Upper lobe of left lung (tissue), 6 donors: Measurements from ENCODE around the gene PTPRZ1. TPM values are rescaled to one million over a fixed set of nuclear protein-coding genes. Genes with fewer than 3 reads are reported as not detected.

Experiments
- ATAC-seq, 2 donors: fragments of 200-7000 bp; cut with Tn5 transposase; one replicate each; pipeline ENCODE4 v1.9.1; 2022; ENCODE audit warnings: mild to moderate bottlenecking in 2 of 2, moderate library complexity in 2 of 2; ENCODE audit not compliant: low FRiP score in 2 of 2
- DNase-seq, 2 donors: peaks; one replicate each; pipeline ENCODE4 v3.0.0-alpha.2; 2019 to 2020
- H3K27ac ChIP-seq, 4 donors: fragments of 200-600 bp; sonication (generic); one replicate each; pipeline ENCODE4 v1.5.1; 2016 to 2019
- H3K27me3 ChIP-seq, 4 donors: fragments of 200-600 bp; sonication (generic); one replicate each; pipeline ENCODE4 v1.5.1; 2017 to 2019
- H3K36me3 ChIP-seq, 4 donors: fragments of 200-600 bp; sonication (generic); one replicate each; pipeline ENCODE4 v1.5.1; 2016 to 2019
- H3K4me1 ChIP-seq, 4 donors: fragments of 200-600 bp; sonication (generic); one replicate each; pipeline ENCODE4 v1.5.1; 2018 to 2019
- H3K4me3 ChIP-seq, 4 donors: fragments of 200-600 bp; sonication (generic); one replicate each; pipeline ENCODE4 v1.5.1; 2017 to 2019; ENCODE audit warnings: mild to moderate bottlenecking in 2 of 4, moderate library complexity in 1 of 4
- H3K9me3 ChIP-seq, 4 donors: fragments of 200-600 bp; sonication (generic); one replicate each; pipeline ENCODE4 v1.5.1; 2018 to 2019
- CTCF ChIP-seq, 6 experiments: fragments of 450-650 bp in 4 of 6; fragments of 200-600 bp in 2 of 6; sonication (generic) in 2 of 6; IDR thresholded peaks; one replicate each; pipeline ENCODE4 v1.5.1; 2016 to 2019; ENCODE audit warnings: antibody characterized with exemption in 6 of 6
- EP300 ChIP-seq, 4 donors: sonication (generic); formaldehyde crosslinking; IDR thresholded peaks; one replicate each; pipeline ENCODE4 v1.5.1; 2017; ENCODE audit warnings: antibody characterized with exemption in 4 of 4, control low read depth in 2 of 4
- POLR2A ChIP-seq, 4 donors: fragments of 450-650 bp; IDR thresholded peaks; one replicate each; pipeline ENCODE4 v1.5.1; 2016 to 2017; ENCODE audit warnings: antibody characterized with exemption in 4 of 4, mild to moderate bottlenecking in 2 of 4
- POLR2AphosphoS5 ChIP-seq, 2 donors: sonication (generic); formaldehyde crosslinking; IDR thresholded peaks; one replicate each; pipeline ENCODE4 v1.5.1; 2017; ENCODE audit warnings: antibody characterized with exemption in 2 of 2
- WGBS, 2 donors: methylation state at CpG; one replicate each; pipeline ENCODE4 v1.1.5; 2017 to 2018; 5-methylcytosine and 5-hydroxymethylcytosine counted together
- total RNA-seq, 6 donors: library from RNA; depleted of rRNA in 4 of 6; stranded (reverse); fragments of >200 nt in 4 of 6; gene quantifications; one replicate each; pipeline versions ENCODE4 v1.1.0 to v1.2.1, GENCODE V29; 2016 to 2021
- donor health status: DM: no; HTN: no; CAD: no; lungs with moderate emphysema.
- donor health status: DM: no; HTN: yes; CAD: no; lungs with severe emphysema.

PTPRZ1 gene
- total RNA-seq, 6 donors from 2014 or later = 0.57 to 7.2 (median 1.2) TPM

DNA sequence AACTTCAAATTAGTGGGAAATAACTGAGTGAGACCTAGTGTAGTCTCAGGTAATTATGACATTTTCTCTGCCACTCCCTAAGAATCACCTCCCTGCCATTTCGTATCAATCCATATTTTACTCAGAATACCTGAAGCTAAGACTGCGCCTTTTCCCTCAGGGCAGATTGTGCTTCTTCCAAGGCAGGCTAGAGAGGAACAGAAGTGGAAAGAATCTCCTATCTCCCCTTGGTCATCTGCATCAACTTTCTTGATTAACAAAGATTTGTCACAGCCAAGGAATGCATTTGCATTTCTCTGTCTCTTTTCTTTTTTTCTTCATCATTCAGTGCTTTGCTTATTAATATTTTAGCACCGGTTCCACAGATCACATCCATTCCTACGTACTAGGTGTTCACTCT lies 119.1 kb downstream of the PTPRZ1 start:
- DNase-seq = no peak
- Histone ChIP-seq H3K4me1 (no peaks in the 10 kb centered on the region), H3K4me3 (no peak overlapping the region), H3K27ac (no peak overlapping the region), H3K36me3 (no peaks in the 10 kb centered on the region), H3K9me3 (no peaks in the 10 kb centered on the region), H3K27me3 (no peaks in the 10 kb centered on the region)
- no peak for ATAC-seq
- TF ChIP-seq EP300 (IDR thresholded peaks at IDR 0.05) = no peak
- TF ChIP-seq POLR2A (IDR thresholded peaks at IDR 0.05) = no peak
- TF ChIP-seq CTCF (IDR thresholded peaks at IDR 0.05) = no peak
- no peak for TF ChIP-seq POLR2AphosphoS5 (IDR thresholded peaks at IDR 0.05)
- 85 to 88% methylated on average over 4 of the region's 4 CpGs for WGBS, 2 donors

DNA sequence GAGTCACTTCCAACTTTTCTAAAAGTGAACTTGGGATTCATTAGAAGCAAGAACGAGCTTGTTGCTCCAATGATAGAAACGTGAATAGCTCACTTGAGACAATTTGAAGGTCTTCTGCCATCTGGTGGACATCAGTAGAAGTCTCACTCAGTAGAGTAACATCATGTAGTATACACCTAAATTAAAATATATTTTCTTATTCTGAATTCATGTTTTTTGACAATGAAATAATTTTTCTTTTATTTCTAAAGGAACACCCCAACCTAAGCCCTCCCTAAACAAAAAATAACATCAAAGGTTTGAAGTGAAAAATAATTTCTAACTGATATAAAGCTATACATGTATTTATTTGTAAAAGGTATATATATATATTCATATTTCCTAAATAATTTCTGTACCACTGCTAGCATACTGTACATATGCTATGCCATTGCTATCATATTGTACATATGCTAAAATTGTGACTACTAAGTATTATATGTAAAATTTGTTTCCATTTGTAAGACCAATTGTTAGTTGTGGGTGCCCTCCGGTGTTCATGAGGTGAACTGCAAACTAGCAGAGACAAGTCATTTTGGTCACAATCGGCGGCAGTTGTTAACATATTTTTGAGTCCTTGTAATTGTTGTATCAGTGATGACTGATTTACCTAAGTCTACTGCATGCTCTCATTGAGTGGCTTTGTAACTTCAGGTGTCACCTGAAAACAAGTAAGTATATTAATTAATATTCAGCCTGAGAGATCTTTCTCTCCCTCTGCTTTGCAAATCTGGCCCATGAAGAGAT lies 121.9 kb downstream of the PTPRZ1 start:
- Histone ChIP-seq H3K27me3 (no peaks in the 10 kb centered on the region), H3K4me3 (no peak overlapping the region), H3K9me3 (no peaks in the 10 kb centered on the region), H3K36me3 (no peaks in the 10 kb centered on the region), H3K4me1 (no peaks in the 10 kb centered on the region), H3K27ac (no peak overlapping the region)
- WGBS, 2 donors = 10 to 13% methylated on average over 5 of the region's 5 CpGs
- DNase-seq = peak in 1 of 2 donors; percentile 39
- ATAC-seq = peak; percentile 69 to 94
- TF ChIP-seq POLR2A (IDR thresholded peaks at IDR 0.05) = no peak
- no peak for TF ChIP-seq POLR2AphosphoS5 (IDR thresholded peaks at IDR 0.05)
- no peak for TF ChIP-seq EP300 (IDR thresholded peaks at IDR 0.05)
- TF ChIP-seq CTCF (IDR thresholded peaks at IDR 0.05) = peak in 4 of 6 experiments; percentile 23 to 42 (median 40)

GRCh38 chr7:122006687-122007086 lies 133.7 kb downstream of the PTPRZ1 start:
- DNase-seq (no peak), ATAC-seq (no peak)
- Histone ChIP-seq H3K4me1 (no peaks in the 10 kb centered on the region), H3K36me3 (no peaks in the 10 kb centered on the region), H3K27ac (no peak overlapping the region), H3K4me3 (no peak overlapping the region), H3K9me3 (no peaks in the 10 kb centered on the region), H3K27me3 (no peaks in the 10 kb centered on the region)
- TF ChIP-seq POLR2AphosphoS5 (IDR thresholded peaks at IDR 0.05) (no peak), CTCF (IDR thresholded peaks at IDR 0.05) (no peak), EP300 (IDR thresholded peaks at IDR 0.05) (no peak), POLR2A (IDR thresholded peaks at IDR 0.05) (no peak)
- WGBS, 2 donors = 10 to 25% methylated on average over 2 of the region's 2 CpGs

- no peak overlapping the region for H3K27ac ChIP-seq
- no peak for TF ChIP-seq CTCF (IDR thresholded peaks at IDR 0.05)
- TF ChIP-seq POLR2AphosphoS5 (IDR thresholded peaks at IDR 0.05) = no peak
- no peak for TF ChIP-seq POLR2A (IDR thresholded peaks at IDR 0.05)
- no peak for TF ChIP-seq EP300 (IDR thresholded peaks at IDR 0.05)
- no peaks in the 10 kb centered on the region for H3K9me3 ChIP-seq
- 95 to 97% methylated on average over 7 of the region's 7 CpGs for WGBS, 2 donors
- H3K4me1 ChIP-seq = no peaks in the 10 kb centered on the region
- no peaks in the 10 kb centered on the region for H3K27me3 ChIP-seq
- DNase-seq (no peak), ATAC-seq (no peak)
- H3K4me3 ChIP-seq = no peak overlapping the region
- no peaks in the 10 kb centered on the region for H3K36me3 ChIP-seq
These were observed 137.2 kb downstream of the PTPRZ1 start for GRCh38 chr7:122010116-122010515.

DNA sequence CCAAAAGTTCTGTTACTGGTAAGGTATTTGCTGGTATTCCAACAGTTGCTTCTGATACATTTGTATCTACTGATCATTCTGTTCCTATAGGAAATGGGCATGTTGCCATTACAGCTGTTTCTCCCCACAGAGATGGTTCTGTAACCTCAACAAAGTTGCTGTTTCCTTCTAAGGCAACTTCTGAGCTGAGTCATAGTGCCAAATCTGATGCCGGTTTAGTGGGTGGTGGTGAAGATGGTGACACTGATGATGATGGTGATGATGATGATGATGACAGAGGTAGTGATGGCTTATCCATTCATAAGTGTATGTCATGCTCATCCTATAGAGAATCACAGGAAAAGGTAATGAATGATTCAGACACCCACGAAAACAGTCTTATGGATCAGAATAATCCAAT lies 140.1 kb downstream of the PTPRZ1 start:
- Histone ChIP-seq H3K36me3 (no peaks in the 10 kb centered on the region), H3K9me3 (no peaks in the 10 kb centered on the region), H3K4me3 (no peak overlapping the region), H3K27ac (no peak overlapping the region), H3K27me3 (no peaks in the 10 kb centered on the region), H3K4me1 (no peaks in the 10 kb centered on the region)
- 64 to 74% methylated on average over 2 of the region's 2 CpGs for WGBS, 2 donors
- TF ChIP-seq POLR2AphosphoS5 (IDR thresholded peaks at IDR 0.05) (no peak), POLR2A (IDR thresholded peaks at IDR 0.05) (no peak), EP300 (IDR thresholded peaks at IDR 0.05) (no peak), CTCF (IDR thresholded peaks at IDR 0.05) (no peak)
- DNase-seq (no peak), ATAC-seq (no peak)
